GM12878 (cell line): ENCODE results near the gene NCF4. TPM values are rescaled to one million over a fixed set of nuclear protein-coding genes. Genes with fewer than 3 reads are reported as not detected.

Experiments used
- ATAC-seq: fragments of 200-7000 bp; cut with Tn5 transposase; 3 replicates; pipeline ENCODE4 v1.9.1; 2020; ENCODE audit warnings: mild to moderate bottlenecking, moderate library complexity
- BruUV-seq: library from RNA; stranded (reverse); fragments of 400-500 nt; replicated peaks from 2 replicates; lab custom pipeline; 2021; lab: Mats Ljungman, UMichigan
- CTCF ChIA-PET: fragments of 300-600 bp; sonication (Branson Sonifier 250); formaldehyde crosslinking; extraction: SDS; loops from one replicate; lab custom pipeline; 2021; ENCODE audit warnings: inconsistent platforms; lab: Yijun Ruan, JAX
- POLR2A ChIA-PET: fragments of 350-600 bp; formaldehyde crosslinking; extraction: SDS; loops from one replicate; lab custom pipeline; 2021; ENCODE audit warnings: inconsistent platforms; lab: Charles Lee
- RAD21 ChIA-PET: fragments of 300-600 bp; sonication (Branson Sonifier 250); formaldehyde crosslinking; loops from one replicate; lab custom pipeline; 2023; ENCODE audit warnings: antibody characterized with exemption; ENCODE audit not compliant: unreplicated experiment; lab: Charles Lee
- SMC1A ChIA-PET: fragments of 300-600 bp; sonication (Branson Sonifier 250); formaldehyde crosslinking; loops from one replicate; lab custom pipeline; 2023; ENCODE audit not compliant: unreplicated experiment, uncharacterized antibody; lab: Charles Lee
- DNase-seq: peaks from one replicate; pipeline ENCODE4 v3.0.0-alpha.2; 2011; ENCODE audit warnings: low read depth, low spot score
- FAIRE-seq: peaks from 3 replicates; lab custom pipeline; 2011; peaks lifted over from hg19 to GRCh38; lab: Jason Lieb, UNC
- H2AFZ ChIP-seq: 2 replicates; pipeline ENCODE4 v1.6.0; 2011; ENCODE audit warnings: low read depth, low read length, control low read depth; ENCODE audit not compliant: control insufficient read depth
- H3K27ac ChIP-seq: 2 replicates; pipeline ENCODE4 v1.5.1; 2011; ENCODE audit warnings: control low read depth; ENCODE audit not compliant: control insufficient read depth, insufficient read depth
- H3K27me3 ChIP-seq, 2 experiments: replicated peaks in 1 of 2; 2 replicates each; pipeline versions ENCODE4 v1.6.0 to v1.6.1; 2011; ENCODE audit warnings: low read length in 1 of 2; ENCODE audit not compliant: control insufficient read depth in 2 of 2, insufficient read depth in 2 of 2
- H3K36me3 ChIP-seq, 2 experiments: 2 replicates each; pipeline ENCODE4 v1.5.1; 2011; ENCODE audit warnings: low read length in 1 of 2; ENCODE audit not compliant: control insufficient read depth in 2 of 2, insufficient read depth in 2 of 2
- H3K4me1 ChIP-seq: 2 replicates; pipeline ENCODE4 v1.6.1; 2011; ENCODE audit warnings: mild to moderate bottlenecking, low read length, moderate library complexity, mixed read lengths; ENCODE audit not compliant: control insufficient read depth, insufficient read depth
- H3K4me2 ChIP-seq: 2 replicates; pipeline ENCODE4 v1.6.0; 2011; ENCODE audit warnings: control low read depth; ENCODE audit not compliant: control insufficient read depth, insufficient read depth
- H3K4me3 ChIP-seq: fragments of 200-600 bp; sonication (generic); 2 replicates; pipeline ENCODE4 v1.5.1; 2016
- H3K79me2 ChIP-seq: 2 replicates; pipeline ENCODE4 v1.6.0; 2011; ENCODE audit warnings: low read length; ENCODE audit not compliant: control insufficient read depth, insufficient read depth
- H3K9ac ChIP-seq: 2 replicates; pipeline ENCODE4 v1.8.0; 2011; ENCODE audit warnings: low read length, control low read depth, mixed read lengths; ENCODE audit not compliant: control insufficient read depth, insufficient read depth
- H3K9me3 ChIP-seq: replicated peaks from 3 replicates; pipeline ENCODE4 v1.5.1; 2011; ENCODE audit warnings: mild to moderate bottlenecking, low read length; ENCODE audit not compliant: control insufficient read depth, insufficient read depth
- H4K20me1 ChIP-seq: 2 replicates; pipeline ENCODE4 v1.6.0; 2011; ENCODE audit not compliant: control insufficient read depth, insufficient read depth
- BCL11A ChIP-seq: IDR thresholded peaks from 2 replicates; pipeline ENCODE4 v1.6.1; 2011; ENCODE audit warnings: low read depth, low read length
- BMI1 ChIP-seq: fragments of 450-650 bp; IDR thresholded peaks from 2 replicates; pipeline ENCODE4 v1.6.1; 2016; ENCODE audit warnings: mild to moderate bottlenecking, moderate library complexity, borderline replicate concordance
- CEBPB ChIP-seq, 2 experiments: fragments of 150-350 bp in 1 of 2; IDR thresholded peaks; 2 replicates each; pipeline ENCODE4 v1.6.1; 2012 to 2014; ENCODE audit warnings: low read depth in 2 of 2, low read length in 2 of 2, borderline replicate concordance in 1 of 2, inconsistent platforms in 1 of 2
- IRF4 ChIP-seq: IDR thresholded peaks from 2 replicates; pipeline ENCODE4 v1.6.1; 2011; ENCODE audit warnings: low read depth, low read length
- KLF5 ChIP-seq: fragments of 450-650 bp; IDR thresholded peaks from 2 replicates; pipeline ENCODE4 v1.6.1; 2014; ENCODE audit warnings: mild to moderate bottlenecking; ENCODE audit not compliant: partially characterized antibody
- PML ChIP-seq: IDR thresholded peaks from 2 replicates; pipeline ENCODE4 v1.6.1; 2012; ENCODE audit warnings: low read length, inconsistent platforms
- PRDM15 ChIP-seq: fragments of 450-650 bp; formaldehyde crosslinking; IDR thresholded peaks from 2 replicates; pipeline ENCODE4 v1.4.0; 2020; ENCODE audit warnings: mild to moderate bottlenecking, moderate library complexity
- SREBF1 ChIP-seq: IDR thresholded peaks from 2 replicates; pipeline ENCODE4 v1.6.1; 2012; ENCODE audit warnings: mild to moderate bottlenecking, low read length
- STAT1 ChIP-seq: fragments of 450-650 bp; conservative IDR thresholded peaks from 2 replicates; pipeline ENCODE4 v1.6.1; 2014; ENCODE audit warnings: antibody characterized with exemption, mild to moderate bottlenecking
- WRNIP1 ChIP-seq: IDR thresholded peaks from 2 replicates; pipeline ENCODE4 v1.6.1; 2011; ENCODE audit warnings: low read depth, low read length, improper control_type of control experiment, borderline replicate concordance
- ZBED1 ChIP-seq: IDR thresholded peaks from 2 replicates; pipeline ENCODE4 v1.6.1; 2016; ENCODE audit warnings: borderline replicate concordance
- WGBS: methylation state at CpG from one replicate; pipeline ENCODE4 v1.1.6; 2016; ENCODE audit warnings: low lambda C conversion rate; ENCODE audit not compliant: insufficient replicate concordance, insufficient coverage; ENCODE audit errors: missing lambda C conversion rate; 5-methylcytosine and 5-hydroxymethylcytosine counted together
- in situ Hi-C: fragments of 300-500 bp; cut with MboI; formaldehyde crosslinking; loops from 9 replicates; pipeline ENCODE4 v1.14.3; 2018; ENCODE audit warnings: mixed read lengths
- intact Hi-C: fragments of 100-400 bp; cut with micrococcal nuclease; formaldehyde crosslinking; loops from one replicate; pipeline ENCODE4 v1.14.2; 2022; ENCODE audit not compliant: unreplicated experiment
- polyA plus RNA-seq, 11 experiments: library from polyadenylated mRNA; depleted of rRNA in 4 of 11; unstranded in 6 of 11; stranded (reverse) in 5 of 11; fragments of >200 nt; fragmentation: Nextera tagmentation in 4 of 11; fragmentation: Illumina TruSeq in 1 of 11; extraction: Ambion mirVana in 4 of 11; extraction: Trizol in 1 of 11; gene quantifications; 1 replicate in 1 of 11; 2 replicates in 10 of 11; pipeline versions ENCODE4 v1.2.1 to v1.2.3, GENCODE V29; 2011 to 2016; ENCODE audit warnings: inconsistent platforms in 2 of 11, missing spikeins in 2 of 11, low read depth in 1 of 11
- total RNA-seq, 4 experiments: library from RNA; depleted of rRNA in 3 of 4; stranded (reverse); fragments of >200 nt in 3 of 4; fragmentation: Illumina TruSeq in 1 of 4; extraction: Trizol in 1 of 4; gene quantifications; 2 replicates each; pipeline versions ENCODE4 v1.2.1 to v1.2.3, GENCODE V29; 2013 to 2021
- TF ChIP-seq, protein P1 (sequence below): IDR thresholded peaks from 2 replicates; pipeline ENCODE4 v1.6.1; 2011; ENCODE audit warnings: borderline replicate concordance, low read depth, mild to moderate bottlenecking, moderate library complexity, mixed read lengths, low read length; ENCODE audit not compliant: insufficient read depth; ENCODE audit errors: extremely low read length
- TF ChIP-seq, protein P2 (sequence below): fragments of 450-650 bp; IDR thresholded peaks from 2 replicates; pipeline ENCODE4 v1.6.1; 2017; ENCODE audit warnings: mild to moderate bottlenecking, moderate library complexity

NCF4 gene
- total and polyA plus RNA-seq, 10 of the 15 experiments (the other 5 are each of a cell fraction or from before 2014, with no cell fraction given) = 22.9 to 136 (median 72.5) TPM

DNA sequence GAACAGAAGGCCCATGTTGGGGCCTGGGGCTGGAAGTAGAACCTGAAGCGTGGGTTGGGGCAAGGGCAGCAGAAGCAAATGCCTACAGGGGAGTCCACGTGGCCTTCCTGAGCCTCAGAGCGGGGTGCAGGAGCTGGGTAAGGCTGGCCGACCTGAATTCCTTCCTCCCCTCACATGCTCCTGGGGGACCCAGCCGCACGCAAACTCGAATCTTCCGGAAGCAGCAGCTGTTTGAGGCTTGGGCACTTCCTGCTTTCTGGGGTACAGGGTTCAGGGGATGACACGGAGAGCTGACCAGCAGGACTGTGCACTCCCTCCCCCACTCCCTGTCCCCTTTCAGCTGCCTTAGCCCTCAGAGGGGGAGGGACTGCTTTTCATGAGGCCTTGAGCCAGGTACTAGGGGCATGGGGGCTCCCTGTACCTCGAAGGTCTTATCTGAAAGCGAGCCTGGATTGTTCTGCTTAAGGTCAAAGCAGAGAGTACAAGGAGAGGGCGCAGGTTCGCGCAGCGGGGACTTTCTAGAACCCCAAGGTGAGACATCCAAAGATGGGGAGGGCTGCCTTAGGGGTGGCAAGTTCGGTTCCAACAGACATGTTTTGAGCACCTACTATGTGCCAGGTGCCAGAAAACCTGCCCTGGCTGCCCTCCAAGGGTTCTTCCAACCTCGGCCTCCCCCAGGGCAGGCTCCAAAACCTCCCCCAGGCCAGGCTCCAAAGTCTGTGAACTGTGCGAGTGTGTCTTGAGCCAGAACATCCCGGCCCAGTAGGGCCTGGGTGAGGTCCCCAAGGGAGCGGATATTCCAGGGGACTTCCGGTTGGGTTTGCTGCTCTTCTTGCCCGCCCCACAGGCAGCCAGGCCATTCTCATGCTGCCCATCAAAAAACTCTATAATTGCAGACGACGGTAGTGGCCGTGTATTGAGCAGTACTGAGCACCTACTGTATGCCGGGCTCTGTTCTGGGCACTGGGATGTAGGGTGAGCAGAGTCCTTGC, 1.7 kb downstream of the NCF4 start:
- intact Hi-C loops = loop anchor here (5.0 kb wide), 2 partner anchors 300 to 335 kb away; partner anchors contain the start of gene EIF3D
- Histone ChIP-seq H3K27ac (peak overlapping the region; percentile 98), H3K4me2 (peak overlapping the region; percentile 100), H3K9me3 (no peaks in the 10 kb centered on the region), H3K4me1 (peaks cover 59% of the 10 kb centered on the region), H3K36me3 (peaks cover 3 to 10% of the 10 kb centered on the region in 2 experiments; a peak in 3 of 4 replicates), H2AFZ (peak overlapping the region; percentile 77), H4K20me1 (no peaks in the 10 kb centered on the region), H3K9ac (peak overlapping the region; percentile 85), H3K4me3 (peak overlapping the region; percentile 60), H3K79me2 (peaks cover 11% of the 10 kb centered on the region), H3K27me3 (no peaks in the 10 kb centered on the region)
- ChIA-PET RAD21 (interaction anchor here (0.9 to 8.5 kb wide), 9 partner anchors 37 to 380 kb away, joined by 3 to 78 read pairs (median 9); partner anchors contain the start of gene CSF2RB), POLR2A (interaction anchor here (1.0 to 6.2 kb wide), 8 partner anchors 8 to 333 kb away, joined by 3 to 51 read pairs (median 12); partner anchors contain the start of gene EIF3D), SMC1A (interaction anchor here (0.7 to 8.7 kb wide), 11 partner anchors 16 to 357 kb away, joined by 3 to 72 read pairs (median 4); partner anchors contain the start of gene CSF2RB), CTCF (interaction anchor here (1.0 to 12.7 kb wide), 8 partner anchors 11 to 398 kb away, joined by 3 to 310 read pairs (median 8); partner anchors contain the start of genes CSF2RB and IFT27)
- peak; percentile 95 for FAIRE-seq
- BruUV-seq = no TSS peak
- ATAC-seq = peak; percentile 62
- DNase-seq = peak; percentile 73
- WGBS = 2% methylated on average over 26 of the region's 26 CpGs
- in situ Hi-C loops = no loop called here
- TF ChIP-seq KLF5 (no peak), PRDM15 (no peak), PML (no peak), BMI1 (no peak), WRNIP1 (no peak), SREBF1 (no peak), ZBED1 (no peak), BCL11A (peak; percentile 85), CEBPB (IDR thresholded peaks at IDR 0.05; ENCODE audit: borderline replicate concordance in 1 of 2, low read depth in 2 of 2, low read length in 2 of 2) (no peak), IRF4 (peak; percentile 67; the same call in 1 of the 2 replicates), STAT1 (no peak)
- TF ChIP-seq, protein P1, sequence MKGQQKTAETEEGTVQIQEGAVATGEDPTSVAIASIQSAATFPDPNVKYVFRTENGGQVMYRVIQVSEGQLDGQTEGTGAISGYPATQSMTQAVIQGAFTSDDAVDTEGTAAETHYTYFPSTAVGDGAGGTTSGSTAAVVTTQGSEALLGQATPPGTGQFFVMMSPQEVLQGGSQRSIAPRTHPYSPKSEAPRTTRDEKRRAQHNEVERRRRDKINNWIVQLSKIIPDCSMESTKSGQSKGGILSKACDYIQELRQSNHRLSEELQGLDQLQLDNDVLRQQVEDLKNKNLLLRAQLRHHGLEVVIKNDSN = peak; percentile 36
- TF ChIP-seq, protein P2, sequence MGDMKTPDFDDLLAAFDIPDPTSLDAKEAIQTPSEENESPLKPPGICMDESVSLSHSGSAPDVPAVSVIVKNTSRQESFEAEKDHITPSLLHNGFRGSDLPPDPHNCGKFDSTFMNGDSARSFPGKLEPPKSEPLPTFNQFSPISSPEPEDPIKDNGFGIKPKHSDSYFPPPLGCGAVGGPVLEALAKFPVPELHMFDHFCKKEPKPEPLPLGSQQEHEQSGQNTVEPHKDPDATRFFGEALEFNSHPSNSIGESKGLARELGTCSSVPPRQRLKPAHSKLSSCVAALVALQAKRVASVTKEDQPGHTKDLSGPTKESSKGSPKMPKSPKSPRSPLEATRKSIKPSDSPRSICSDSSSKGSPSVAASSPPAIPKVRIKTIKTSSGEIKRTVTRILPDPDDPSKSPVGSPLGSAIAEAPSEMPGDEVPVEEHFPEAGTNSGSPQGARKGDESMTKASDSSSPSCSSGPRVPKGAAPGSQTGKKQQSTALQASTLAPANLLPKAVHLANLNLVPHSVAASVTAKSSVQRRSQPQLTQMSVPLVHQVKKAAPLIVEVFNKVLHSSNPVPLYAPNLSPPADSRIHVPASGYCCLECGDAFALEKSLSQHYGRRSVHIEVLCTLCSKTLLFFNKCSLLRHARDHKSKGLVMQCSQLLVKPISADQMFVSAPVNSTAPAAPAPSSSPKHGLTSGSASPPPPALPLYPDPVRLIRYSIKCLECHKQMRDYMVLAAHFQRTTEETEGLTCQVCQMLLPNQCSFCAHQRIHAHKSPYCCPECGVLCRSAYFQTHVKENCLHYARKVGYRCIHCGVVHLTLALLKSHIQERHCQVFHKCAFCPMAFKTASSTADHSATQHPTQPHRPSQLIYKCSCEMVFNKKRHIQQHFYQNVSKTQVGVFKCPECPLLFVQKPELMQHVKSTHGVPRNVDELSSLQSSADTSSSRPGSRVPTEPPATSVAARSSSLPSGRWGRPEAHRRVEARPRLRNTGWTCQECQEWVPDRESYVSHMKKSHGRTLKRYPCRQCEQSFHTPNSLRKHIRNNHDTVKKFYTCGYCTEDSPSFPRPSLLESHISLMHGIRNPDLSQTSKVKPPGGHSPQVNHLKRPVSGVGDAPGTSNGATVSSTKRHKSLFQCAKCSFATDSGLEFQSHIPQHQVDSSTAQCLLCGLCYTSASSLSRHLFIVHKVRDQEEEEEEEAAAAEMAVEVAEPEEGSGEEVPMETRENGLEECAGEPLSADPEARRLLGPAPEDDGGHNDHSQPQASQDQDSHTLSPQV = peak; percentile 14; the same call in 1 of the 2 replicates
